AG08396 (cell line): ENCODE results near the gene ITGB2.
"Not testable (repeated sequence)": the region's sequence is repeated elsewhere in the genome, so short reads cannot be mapped to it uniquely, and the experiment has no call there.

Experiments used
- DNase-seq: peaks from one replicate; pipeline ENCODE4 v3.0.0; 2012; ENCODE audit warnings: low spot score, mixed read lengths

ITGB2 gene

GRCh38 chr21:44926331-44927101, 5.8 kb upstream of the ITGB2 start:
- no peak for DNase-seq

- no peak for DNase-seq
These were observed 4.7 kb upstream of the ITGB2 start for GRCh38 chr21:44925378-44925755.

GRCh38 chr21:44924606-44925377, 4.1 kb upstream of the ITGB2 start:
- no peak for DNase-seq

- no peak for DNase-seq
These were observed 2.9 kb upstream of the ITGB2 start for GRCh38 chr21:44923480-44924084.

- no peak for DNase-seq
These were observed 1.2 kb upstream of the ITGB2 start for GRCh38 chr21:44921928-44922327.

GRCh38 chr21:44919913-44920693, 596 bp downstream of the ITGB2 start:
- no peak for DNase-seq

- no peak for DNase-seq
These were observed 1.4 kb downstream of the ITGB2 start for GRCh38 chr21:44919111-44919912.

GRCh38 chr21:44918581-44919033, 2.1 kb downstream of the ITGB2 start:
- no peak for DNase-seq

- DNase-seq: no peak
These were observed 2.6 kb downstream of the ITGB2 start for GRCh38 chr21:44918107-44918470.

GRCh38 chr21:44917446-44918106, 3.1 kb downstream of the ITGB2 start:
- no peak for DNase-seq

- no peak for DNase-seq
These were observed 3.7 kb downstream of the ITGB2 start for GRCh38 chr21:44916965-44917364.

- no peak for DNase-seq
These were observed 6.4 kb downstream of the ITGB2 start for GRCh38 chr21:44914176-44914874.

- no peak for DNase-seq
These were observed 7.1 kb downstream of the ITGB2 start for GRCh38 chr21:44913425-44914175.

GRCh38 chr21:44912506-44913412, 7.9 kb downstream of the ITGB2 start:
- not testable (repeated sequence) for DNase-seq

- no peak for DNase-seq
These were observed 8.6 kb downstream of the ITGB2 start for GRCh38 chr21:44912158-44912473.

GRCh38 chr21:44911384-44912157, 9.1 kb downstream of the ITGB2 start:
- no peak for DNase-seq

- DNase-seq: no peak
These were observed 9.7 kb downstream of the ITGB2 start for GRCh38 chr21:44911068-44911383.
